ENCODE results near the gene C6orf132.

The C6orf132 gene

DNA sequence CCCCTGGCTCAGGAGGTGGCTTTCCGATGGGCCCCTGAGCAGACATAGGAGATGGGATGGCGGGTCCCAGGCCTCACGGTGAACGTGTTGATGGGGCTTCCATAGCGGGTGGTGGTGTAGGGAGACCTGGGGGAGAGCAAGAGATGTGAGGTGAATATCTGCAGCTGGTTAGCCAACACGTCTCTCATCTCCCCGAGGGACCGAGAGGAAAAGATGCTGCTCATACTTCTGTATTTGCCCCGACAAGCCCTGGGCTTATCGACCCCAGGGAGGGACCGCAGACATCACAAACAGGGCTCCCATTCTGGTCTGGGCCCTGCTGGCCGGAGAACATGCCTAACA lies 38.7 kb downstream of the C6orf132 start:
- no peak for DNase-seq

DNA sequence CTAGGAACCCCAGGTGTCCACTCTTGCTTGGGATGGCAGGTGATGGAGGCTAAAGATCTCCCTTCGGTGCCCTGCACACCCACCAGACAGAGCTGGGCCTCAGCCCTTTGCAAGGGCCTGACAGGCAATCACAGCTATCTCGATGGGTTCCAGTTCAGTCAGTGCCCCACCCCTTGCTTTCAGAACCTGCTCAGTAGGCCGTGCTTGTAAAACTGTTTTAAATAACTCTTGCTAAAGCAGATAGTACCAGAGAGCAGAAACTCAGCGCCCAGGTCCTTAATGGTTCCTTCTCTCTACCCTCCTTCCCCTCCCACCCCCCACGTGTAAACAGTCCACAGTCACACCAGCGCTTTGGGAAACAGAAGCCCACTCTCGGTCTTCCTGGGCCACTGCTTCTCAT lies 39.2 kb downstream of the C6orf132 start:
- no peak for DNase-seq

DNA sequence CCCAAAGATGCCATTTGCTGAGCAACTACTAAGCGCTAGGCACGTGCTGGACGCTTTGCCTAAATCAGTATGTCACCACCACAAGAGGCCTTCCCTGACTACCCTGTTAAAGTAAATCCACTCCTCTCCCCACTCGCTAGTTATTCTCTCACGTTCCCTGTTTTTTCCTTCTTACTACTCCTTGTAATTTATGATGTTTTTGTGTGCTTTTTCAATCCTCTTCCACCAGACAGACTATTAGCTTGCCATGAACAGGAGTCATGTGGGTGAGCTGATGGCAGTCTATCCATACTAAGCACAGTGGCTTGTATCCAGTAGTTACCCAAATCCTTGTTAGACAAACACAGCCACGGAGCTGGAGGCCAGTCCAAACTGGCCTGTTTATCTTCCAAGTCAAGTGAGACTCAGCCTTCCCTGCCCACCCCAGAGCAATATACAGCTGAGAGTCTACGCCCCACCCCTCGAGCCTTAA lies 41.2 kb downstream of the C6orf132 start:
- DNase-seq: no peak

- DNase-seq: peak in 1 of 2 donors; percentile 28
These were observed 42.2 kb downstream of the C6orf132 start for GRCh38 chr6:42100029-42100901.

DNA sequence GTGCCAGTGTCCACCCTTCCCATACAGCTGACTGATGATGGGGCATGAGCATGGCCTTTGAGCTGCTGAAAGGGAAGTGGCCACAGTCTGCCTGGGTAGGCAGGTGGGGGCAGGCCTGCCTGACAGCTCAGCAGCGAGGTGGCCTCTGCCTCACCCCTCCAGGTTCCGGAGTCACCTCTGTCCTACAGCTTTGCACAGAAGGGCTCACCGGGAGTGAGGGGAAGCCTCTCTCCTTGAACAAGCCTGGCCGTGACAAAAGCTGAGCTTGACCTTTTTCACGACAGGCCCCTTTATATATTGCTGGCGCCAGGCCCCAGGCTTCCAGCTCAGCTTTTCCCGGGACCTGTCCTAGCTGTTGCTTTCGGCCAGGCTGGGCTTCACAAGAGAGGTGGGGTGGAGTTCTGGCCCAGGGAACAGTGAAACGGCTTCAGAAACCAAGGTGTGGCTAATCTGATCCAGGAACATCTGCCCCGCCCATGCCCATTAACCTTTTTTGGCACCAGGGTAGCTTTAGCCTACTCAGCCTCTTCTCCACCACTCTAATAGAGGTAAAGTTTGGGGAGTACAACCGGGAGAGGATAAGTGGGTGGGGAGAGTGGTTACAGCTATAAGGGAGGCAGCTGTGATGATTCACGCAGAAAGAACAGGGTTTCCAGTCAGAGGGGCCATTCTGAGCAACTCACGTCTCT lies 42.9 kb downstream of the C6orf132 start:
- DNase-seq: peak in 1 of 2 donors; percentile 28

DNA sequence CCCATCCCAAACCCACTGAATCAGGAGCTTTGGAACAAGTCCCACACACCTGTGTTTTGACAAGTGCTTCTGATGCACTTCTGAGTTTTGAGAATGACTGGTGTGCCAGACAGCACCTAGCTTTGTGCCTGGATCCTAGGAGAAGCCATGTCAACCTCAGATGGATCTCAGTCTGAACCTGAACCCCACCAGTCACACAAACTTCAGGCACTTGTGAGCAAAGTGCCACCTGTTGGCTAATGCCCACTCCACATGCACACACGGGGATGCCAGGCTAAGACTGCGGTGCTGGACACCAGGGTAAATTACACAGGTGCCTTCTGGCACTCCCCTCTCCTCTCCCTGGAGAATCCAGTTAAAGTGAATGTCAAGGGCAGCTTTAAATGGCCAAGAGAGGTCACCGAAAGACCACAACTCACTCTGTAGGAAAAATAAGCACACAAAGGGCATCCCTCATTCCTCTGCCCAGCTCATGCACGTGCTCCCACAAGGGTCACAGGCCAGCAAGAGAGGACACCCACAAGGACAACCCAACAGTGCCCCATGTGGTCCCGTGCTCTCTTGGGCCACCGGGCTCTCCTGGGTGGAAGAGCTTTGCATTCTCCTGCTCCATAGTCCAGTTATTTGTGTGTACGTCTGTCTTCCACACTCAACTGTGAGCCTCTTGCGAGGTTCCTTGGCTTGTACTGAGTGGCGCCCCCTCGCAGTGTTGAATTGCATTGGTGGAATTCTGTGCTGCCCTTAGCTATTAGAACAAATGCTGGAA lies 46.5 kb downstream of the C6orf132 start:
- DNase-seq: no peak

GRCh38 chr6:42095094-42095493 lies 47.3 kb downstream of the C6orf132 start:
- no peak for DNase-seq

GRCh38 chr6:42093582-42094329 lies 48.7 kb downstream of the C6orf132 start:
- no peak for DNase-seq

GRCh38 chr6:42091718-42092023 lies 50.7 kb downstream of the C6orf132 start:
- no peak for DNase-seq

DNA sequence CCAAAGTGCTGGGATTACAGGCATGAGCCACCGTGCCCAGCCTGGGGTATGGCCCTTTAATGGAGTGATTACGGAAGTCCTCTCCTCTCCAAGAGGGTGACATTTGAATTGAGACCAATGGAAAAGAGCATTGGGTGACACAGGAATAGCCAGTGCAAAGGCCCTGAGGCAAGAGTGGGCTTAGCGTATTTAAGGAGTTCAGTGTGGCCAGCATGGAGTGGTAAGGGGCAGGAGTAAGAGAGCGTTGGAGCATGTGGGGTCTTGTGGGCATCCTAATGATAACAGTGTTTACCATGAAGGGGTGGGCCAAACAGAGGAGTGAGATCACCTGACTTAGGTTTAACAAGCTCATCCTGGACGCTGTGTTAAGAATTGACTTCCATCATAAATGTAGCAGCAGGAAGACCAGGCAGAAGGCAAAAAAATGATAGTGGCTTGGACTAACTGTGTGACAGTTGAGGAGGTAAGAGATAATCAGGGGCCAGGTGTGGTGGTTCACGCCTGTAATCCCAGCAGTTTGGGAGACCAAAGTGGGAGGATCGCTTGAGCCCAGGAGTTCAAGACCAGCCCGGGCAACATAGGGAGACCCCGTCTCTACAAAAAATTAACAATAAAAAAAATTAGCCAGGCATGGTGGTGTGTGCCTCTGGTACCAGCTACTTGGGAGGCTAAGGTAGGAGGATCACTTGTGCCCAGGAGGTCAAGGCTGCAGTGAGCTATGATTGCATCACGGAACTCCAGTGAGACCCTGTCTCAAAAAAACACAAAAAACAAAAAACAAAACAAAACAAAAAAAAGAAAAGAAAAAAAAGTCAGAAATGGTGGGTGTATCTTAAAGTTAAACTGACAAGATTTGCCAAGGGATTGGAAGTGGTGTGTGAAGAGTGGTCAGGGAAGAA lies 51.4 kb downstream of the C6orf132 start:
- no peak for DNase-seq

DNA sequence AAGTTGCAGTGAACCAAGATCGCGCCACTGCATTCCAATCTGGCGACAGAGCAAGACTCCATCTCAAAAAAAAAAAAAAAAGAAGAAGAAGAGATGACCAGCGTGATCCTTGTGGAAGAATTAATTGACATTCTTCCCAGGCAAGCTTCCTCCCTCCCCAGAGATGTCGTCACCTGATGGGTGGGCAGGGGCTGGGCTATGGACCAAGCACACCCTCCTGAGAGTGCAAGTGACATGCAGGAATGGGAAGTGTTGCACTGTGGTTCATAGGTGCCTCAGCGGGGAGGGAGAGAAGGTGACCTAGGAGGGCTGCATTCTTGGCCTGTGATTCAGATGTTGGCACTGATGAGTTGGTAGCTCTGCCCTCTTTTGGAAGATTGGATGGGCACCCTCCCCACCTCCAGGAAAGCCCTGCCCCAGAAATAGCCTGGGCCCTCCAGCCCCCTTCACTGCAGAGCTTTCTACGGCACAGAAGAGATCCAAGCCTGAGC lies 54.3 kb downstream of the C6orf132 start:
- DNase-seq: no peak

GRCh38 chr6:42086046-42087035 lies 56.1 kb downstream of the C6orf132 start:
- DNase-seq: no peak

DNA sequence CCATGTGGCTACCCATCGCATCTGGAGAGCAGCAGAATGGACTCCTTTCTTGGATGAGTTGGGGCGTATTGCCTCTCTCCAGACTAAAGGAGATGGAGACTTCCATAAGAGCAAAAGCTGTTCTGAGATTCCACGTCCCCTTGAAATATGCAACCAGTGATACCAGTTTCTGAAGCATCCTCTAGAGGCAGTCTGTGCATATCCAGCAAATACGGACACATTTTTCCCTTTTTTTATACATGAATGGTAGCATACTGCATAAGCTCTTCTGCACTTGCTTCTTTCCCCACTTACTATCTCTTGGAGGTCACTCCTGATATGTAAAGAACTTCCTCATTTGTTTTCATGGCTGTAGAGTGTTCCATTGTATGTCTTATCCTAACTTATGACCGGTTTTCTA lies 57.5 kb downstream of the C6orf132 start:
- no peak for DNase-seq

GRCh38 chr6:42083530-42083929 lies 58.9 kb downstream of the C6orf132 start:
- no peak for DNase-seq

GRCh38 chr6:42079941-42080464 lies 62.4 kb downstream of the C6orf132 start:
- DNase-seq: no peak

DNA sequence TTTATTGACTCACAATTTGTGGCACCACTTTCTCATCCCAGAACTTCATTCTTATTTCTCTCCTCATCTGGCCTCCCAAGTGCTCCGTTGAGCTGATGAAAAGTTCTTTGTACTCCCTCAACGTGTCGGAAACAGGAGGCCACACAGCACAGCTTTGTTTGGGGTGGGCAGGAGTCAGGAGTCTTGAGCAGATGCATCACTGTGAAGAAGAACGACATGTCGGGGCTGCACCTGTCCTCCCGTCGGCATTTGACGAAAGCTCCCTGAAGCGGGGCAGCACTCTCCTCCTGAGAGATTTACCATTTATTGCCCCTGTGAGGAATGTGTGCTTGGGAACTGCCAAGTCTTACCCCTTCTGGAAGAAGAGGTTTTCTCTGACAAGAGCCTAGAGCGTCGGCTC lies 64.0 kb downstream of the C6orf132 start:
- DNase-seq: no peak

GRCh38 chr6:42075159-42075838 lies 67.1 kb downstream of the C6orf132 start:
- peak; percentile 64 to 65 for DNase-seq

- DNase-seq: no peak
These were observed 69.1 kb downstream of the C6orf132 start for GRCh38 chr6:42073287-42073686.

DNA sequence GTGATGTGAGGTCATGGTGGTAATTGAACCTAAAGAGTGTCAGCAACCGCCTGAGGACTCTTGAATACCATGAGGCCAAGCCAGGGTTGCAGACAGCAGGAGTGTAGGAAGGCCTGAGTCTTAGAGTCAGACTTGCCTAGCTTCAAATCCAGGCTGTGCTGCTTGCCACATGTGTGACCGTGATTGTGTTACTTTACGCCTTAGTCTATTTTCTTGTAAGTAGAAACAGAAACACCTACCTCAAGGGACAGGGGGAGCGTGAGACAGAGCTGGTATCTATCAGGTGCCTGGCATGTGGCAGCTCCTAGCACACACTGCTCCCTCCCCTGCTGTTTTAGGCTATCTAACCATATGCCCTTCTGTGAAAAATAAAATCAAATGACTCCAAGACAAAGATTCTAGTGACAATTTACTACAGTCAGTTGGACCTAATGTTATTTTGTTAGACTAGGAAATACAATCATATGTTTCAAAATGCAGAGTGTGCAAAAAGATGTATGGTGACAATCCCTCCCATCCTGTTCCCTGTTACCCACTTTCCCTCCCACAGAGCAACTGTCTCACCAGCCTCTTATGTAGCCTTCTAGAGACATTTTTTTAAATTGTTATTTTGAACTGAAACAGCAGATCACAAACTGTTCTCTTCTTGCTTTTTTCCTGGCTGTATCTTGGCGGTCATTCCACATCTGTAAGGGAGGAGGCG lies 70.4 kb downstream of the C6orf132 start:
- no peak for DNase-seq

Measured in stimulated activated CD4-positive, alpha-beta T cell treated with anti-CD3 and anti-CD28 coated beads, Interleukin-2, amount 100 ng/mL, for 48 hours (primary cell).